SK-N-SH treated with all-trans-retinoic acid at 6 μM for 48 hours (cell line): ENCODE measurements around the gene TRIM37.

ENCODE experiments used
- ATAC-seq: fragments of 200-7000 bp; cut with Tn5 transposase; 3 replicates; pipeline ENCODE4 v1.9.1; 2020; ENCODE audit warnings: mild to moderate bottlenecking, moderate library complexity
- ARNTL ChIP-seq: fragments of 450-650 bp; formaldehyde crosslinking; IDR thresholded peaks from 2 replicates; pipeline ENCODE4 v1.5.0; 2020; ENCODE audit warnings: low read depth, mild to moderate bottlenecking, moderate library complexity, borderline replicate concordance
- CSDC2 ChIP-seq: fragments of 250-450 bp; sonication (Bioruptor Pico); IDR thresholded peaks from 2 replicates; pipeline ENCODE4 v1.5.0; 2020; ENCODE audit warnings: mild to moderate bottlenecking, moderate library complexity
- ESRRG ChIP-seq: fragments of 250-450 bp; sonication (Bioruptor Pico); IDR thresholded peaks from 2 replicates; pipeline ENCODE4 v1.6.1; 2021; ENCODE audit warnings: mild to moderate bottlenecking
- GLIS3 ChIP-seq: fragments of 250-450 bp; sonication (Bioruptor Pico); IDR thresholded peaks from 2 replicates; pipeline ENCODE4 v1.5.0; 2020; ENCODE audit warnings: mild to moderate bottlenecking, moderate library complexity
- ISL1 ChIP-seq: fragments of 250-450 bp; sonication (Bioruptor Pico); IDR thresholded peaks from 2 replicates; pipeline ENCODE4 v2.1.2; 2022; ENCODE audit warnings: mild to moderate bottlenecking, moderate library complexity
- OSR1 ChIP-seq: fragments of 250-450 bp; sonication (Bioruptor Pico); IDR thresholded peaks from 2 replicates; pipeline ENCODE4 v1.8.0; 2022; ENCODE audit warnings: moderate library complexity, mild to moderate bottlenecking, inconsistent platforms
- PATZ1 ChIP-seq: fragments of 250-450 bp; sonication (Bioruptor Pico); IDR thresholded peaks from 2 replicates; pipeline ENCODE4 v1.8.0; 2020; ENCODE audit warnings: mild to moderate bottlenecking, moderate library complexity, borderline replicate concordance
- POU6F1 ChIP-seq: fragments of 250-450 bp; sonication (Bioruptor Pico); IDR thresholded peaks from 2 replicates; pipeline ENCODE4 v1.8.0; 2021; ENCODE audit warnings: low read depth, mild to moderate bottlenecking, moderate library complexity, borderline replicate concordance
- PPARA ChIP-seq: fragments of 250-450 bp; sonication (Bioruptor Pico); IDR thresholded peaks from 2 replicates; pipeline ENCODE4 v1.5.0; 2020; ENCODE audit warnings: mild to moderate bottlenecking, borderline replicate concordance
- RARB ChIP-seq: fragments of 250-450 bp; sonication (Bioruptor Pico); IDR thresholded peaks from 2 replicates; pipeline ENCODE4 v1.8.0; 2021; ENCODE audit warnings: mild to moderate bottlenecking, moderate library complexity
- TCF4 ChIP-seq: fragments of 250-450 bp; sonication (Bioruptor Pico); IDR thresholded peaks from 2 replicates; pipeline ENCODE4 v1.8.0; 2021; ENCODE audit warnings: mild to moderate bottlenecking, moderate library complexity, borderline replicate concordance
- TOX ChIP-seq: fragments of 250-450 bp; sonication (Bioruptor Pico); IDR thresholded peaks from 2 replicates; pipeline ENCODE4 v1.8.0; 2021; ENCODE audit warnings: mild to moderate bottlenecking, moderate library complexity, borderline replicate concordance
- ZC3H10 ChIP-seq: fragments of 250-450 bp; sonication (Bioruptor Pico); IDR thresholded peaks from 2 replicates; pipeline ENCODE4 v1.5.1; 2021; ENCODE audit warnings: mild to moderate bottlenecking, moderate library complexity
- ZFP3 ChIP-seq: fragments of 250-450 bp; sonication (Bioruptor Pico); IDR thresholded peaks from 2 replicates; pipeline ENCODE4 v1.5.0; 2020; ENCODE audit warnings: mild to moderate bottlenecking, moderate library complexity
- ZFP30 ChIP-seq: fragments of 450-650 bp; formaldehyde crosslinking; IDR thresholded peaks from 2 replicates; pipeline ENCODE4 v1.5.0; 2022; ENCODE audit warnings: mild to moderate bottlenecking, moderate library complexity
- ZNF565 ChIP-seq: fragments of 450-650 bp; formaldehyde crosslinking; conservative IDR thresholded peaks from 2 replicates; pipeline ENCODE4 v1.5.0; 2020; ENCODE audit warnings: low read depth, mild to moderate bottlenecking, moderate library complexity
- ZNF70 ChIP-seq: fragments of 450-650 bp; formaldehyde crosslinking; IDR thresholded peaks from 2 replicates; pipeline ENCODE4 v1.5.0; 2020; ENCODE audit warnings: mild to moderate bottlenecking, moderate library complexity
- ZNF8 ChIP-seq: fragments of 450-650 bp; formaldehyde crosslinking; IDR thresholded peaks from 2 replicates; pipeline ENCODE4 v1.5.0; 2020; ENCODE audit warnings: mild to moderate bottlenecking, moderate library complexity
- TF ChIP-seq, protein P1 (sequence below): fragments of 250-450 bp; sonication (Bioruptor Pico); IDR thresholded peaks from 2 replicates; pipeline ENCODE4 v1.5.1; 2021; ENCODE audit warnings: mild to moderate bottlenecking, moderate library complexity
- TF ChIP-seq, protein P2 (sequence below): fragments of 250-450 bp; sonication (Bioruptor Pico); IDR thresholded peaks from 2 replicates; pipeline ENCODE4 v1.5.0; 2020; ENCODE audit warnings: mild to moderate bottlenecking, moderate library complexity

TRIM37 gene

GRCh38 chr17:59056857-59057256, 49.8 kb downstream of the TRIM37 start:
- no peak for ATAC-seq
- TF ChIP-seq ZFP3 (CRISPR knock-in tag) (no peak), ARNTL (CRISPR knock-in tag) (no peak), POU6F1 (CRISPR knock-in tag) (no peak), PATZ1 (CRISPR knock-in tag) (no peak), ZNF8 (CRISPR knock-in tag) (no peak), PPARA (CRISPR knock-in tag) (no peak), ZNF70 (CRISPR knock-in tag) (no peak), GLIS3 (CRISPR knock-in tag) (no peak), ZC3H10 (no peak), ZNF565 (CRISPR knock-in tag) (no peak), CSDC2 (CRISPR knock-in tag) (no peak), RARB (no peak), TOX (no peak), ZFP30 (CRISPR knock-in tag) (no peak), ESRRG (CRISPR knock-in tag) (no peak), OSR1 (CRISPR knock-in tag) (no peak)
- TF ChIP-seq, protein P1, sequence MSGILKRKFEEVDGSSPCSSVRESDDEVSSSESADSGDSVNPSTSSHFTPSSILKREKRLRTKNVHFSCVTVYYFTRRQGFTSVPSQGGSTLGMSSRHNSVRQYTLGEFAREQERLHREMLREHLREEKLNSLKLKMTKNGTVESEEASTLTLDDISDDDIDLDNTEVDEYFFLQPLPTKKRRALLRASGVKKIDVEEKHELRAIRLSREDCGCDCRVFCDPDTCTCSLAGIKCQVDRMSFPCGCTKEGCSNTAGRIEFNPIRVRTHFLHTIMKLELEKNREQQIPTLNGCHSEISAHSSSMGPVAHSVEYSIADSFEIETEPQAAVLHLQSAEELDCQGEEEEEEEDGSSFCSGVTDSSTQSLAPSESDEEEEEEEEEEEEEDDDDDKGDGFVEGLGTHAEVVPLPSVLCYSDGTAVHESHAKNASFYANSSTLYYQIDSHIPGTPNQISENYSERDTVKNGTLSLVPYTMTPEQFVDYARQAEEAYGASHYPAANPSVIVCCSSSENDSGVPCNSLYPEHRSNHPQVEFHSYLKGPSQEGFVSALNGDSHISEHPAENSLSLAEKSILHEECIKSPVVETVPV (CRISPR knock-in tag): no peak
- TF ChIP-seq, all 23 proteins: peak for 0

DNA sequence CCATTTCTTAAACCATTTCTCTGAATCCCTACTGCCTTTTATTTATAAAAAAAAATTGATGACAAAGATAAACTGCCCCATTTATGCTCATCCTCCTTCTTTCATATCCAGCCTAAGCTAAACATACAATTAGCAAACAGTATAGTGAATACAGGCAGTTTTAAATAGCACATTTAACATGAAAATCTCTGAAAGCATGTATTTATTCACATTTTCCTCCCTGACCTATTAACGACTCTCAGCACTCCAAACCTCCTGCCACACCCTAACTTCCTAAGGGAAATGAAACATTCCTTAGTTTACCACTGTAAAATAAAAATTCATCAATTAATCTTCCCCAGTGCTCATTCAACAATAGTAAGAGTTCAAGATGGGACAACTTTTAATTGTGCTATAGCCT, 56.9 kb downstream of the TRIM37 start:
- no peak for ATAC-seq
- TF ChIP-seq TCF4 (CRISPR knock-in tag) (no peak), POU6F1 (CRISPR knock-in tag) (no peak)

GRCh38 chr17:59047616-59048015, 59.1 kb downstream of the TRIM37 start:
- TF ChIP-seq TCF4 (CRISPR knock-in tag) (no peak), ISL1 (no peak), OSR1 (CRISPR knock-in tag) (no peak), GLIS3 (CRISPR knock-in tag) (no peak)
- TF ChIP-seq, protein P2, sequence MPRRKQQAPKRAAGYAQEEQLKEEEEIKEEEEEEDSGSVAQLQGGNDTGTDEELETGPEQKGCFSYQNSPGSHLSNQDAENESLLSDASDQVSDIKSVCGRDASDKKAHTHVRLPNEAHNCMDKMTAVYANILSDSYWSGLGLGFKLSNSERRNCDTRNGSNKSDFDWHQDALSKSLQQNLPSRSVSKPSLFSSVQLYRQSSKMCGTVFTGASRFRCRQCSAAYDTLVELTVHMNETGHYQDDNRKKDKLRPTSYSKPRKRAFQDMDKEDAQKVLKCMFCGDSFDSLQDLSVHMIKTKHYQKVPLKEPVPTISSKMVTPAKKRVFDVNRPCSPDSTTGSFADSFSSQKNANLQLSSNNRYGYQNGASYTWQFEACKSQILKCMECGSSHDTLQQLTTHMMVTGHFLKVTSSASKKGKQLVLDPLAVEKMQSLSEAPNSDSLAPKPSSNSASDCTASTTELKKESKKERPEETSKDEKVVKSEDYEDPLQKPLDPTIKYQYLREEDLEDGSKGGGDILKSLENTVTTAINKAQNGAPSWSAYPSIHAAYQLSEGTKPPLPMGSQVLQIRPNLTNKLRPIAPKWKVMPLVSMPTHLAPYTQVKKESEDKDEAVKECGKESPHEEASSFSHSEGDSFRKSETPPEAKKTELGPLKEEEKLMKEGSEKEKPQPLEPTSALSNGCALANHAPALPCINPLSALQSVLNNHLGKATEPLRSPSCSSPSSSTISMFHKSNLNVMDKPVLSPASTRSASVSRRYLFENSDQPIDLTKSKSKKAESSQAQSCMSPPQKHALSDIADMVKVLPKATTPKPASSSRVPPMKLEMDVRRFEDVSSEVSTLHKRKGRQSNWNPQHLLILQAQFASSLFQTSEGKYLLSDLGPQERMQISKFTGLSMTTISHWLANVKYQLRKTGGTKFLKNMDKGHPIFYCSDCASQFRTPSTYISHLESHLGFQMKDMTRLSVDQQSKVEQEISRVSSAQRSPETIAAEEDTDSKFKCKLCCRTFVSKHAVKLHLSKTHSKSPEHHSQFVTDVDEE (CRISPR knock-in tag): no peak
- no peak for ATAC-seq

DNA sequence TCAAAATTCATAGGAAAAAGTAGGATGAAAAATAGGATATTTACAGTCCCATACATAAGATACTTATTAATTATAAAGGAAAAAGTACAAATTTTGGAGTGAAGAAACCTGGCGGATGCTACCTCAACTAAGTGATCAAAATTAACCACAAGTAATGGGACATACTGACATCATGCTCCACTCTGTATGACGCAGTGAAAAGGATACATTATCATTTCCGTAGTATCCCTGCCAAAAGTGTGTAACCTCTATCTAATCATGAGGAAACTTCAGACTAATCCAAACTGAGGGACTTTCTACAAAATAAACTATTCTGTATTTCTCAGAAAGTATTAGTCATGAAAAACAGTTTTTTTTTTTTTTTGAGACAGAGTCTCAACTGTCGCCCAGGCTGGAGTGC, 60.5 kb downstream of the TRIM37 start:
- no peak for ATAC-seq
- TF ChIP-seq PATZ1 (CRISPR knock-in tag) (no peak), TOX (no peak), RARB (no peak), CSDC2 (CRISPR knock-in tag) (no peak), PPARA (CRISPR knock-in tag) (no peak)
- TF ChIP-seq, protein P2 (CRISPR knock-in tag): no peak
- TF ChIP-seq, protein P1 (CRISPR knock-in tag): no peak
